HG02798 (cell line): ENCODE results near the gene TXNRD1.
A peak's percentile ranks its signal among the peaks of the same experiment; 100 is the strongest.

ENCODE experiments used
- ATAC-seq: cut with Tn5 transposase; IDR thresholded peaks from one replicate; pipeline ENCODE4 v1.9.1; 2021; ENCODE audit warnings: mild to moderate bottlenecking; ENCODE audit not compliant: unreplicated experiment, poor library complexity

TXNRD1 gene

GRCh38 chr12:104296718-104297117 is 81.1 kb downstream of the TXNRD1 start:
- ATAC-seq = no peak

GRCh38 chr12:104297477-104298113 is 82.0 kb downstream of the TXNRD1 start:
- ATAC-seq = no peak

GRCh38 chr12:104299842-104300481 is 84.4 kb downstream of the TXNRD1 start:
- ATAC-seq = no peak

GRCh38 chr12:104303538-104304151 is 88.1 kb downstream of the TXNRD1 start, which contains the start of gene EID3:
TSS of gene EID3 (plus strand) at chr12:104303739. CDS start at chr12:104303935, 196 bp downstream.
- peak; percentile 93 for ATAC-seq

GRCh38 chr12:104304261-104305009 is 88.9 kb downstream of the TXNRD1 start:
- no peak for ATAC-seq

- no peak for ATAC-seq
Observed at GRCh38 chr12:104305349-104305748, 89.8 kb downstream of the TXNRD1 start.

GRCh38 chr12:104306376-104306775 is 90.8 kb downstream of the TXNRD1 start:
- no peak for ATAC-seq

GRCh38 chr12:104306943-104307654 is 91.5 kb downstream of the TXNRD1 start:
- ATAC-seq = no peak

GRCh38 chr12:104307655-104308000 is 92.0 kb downstream of the TXNRD1 start:
- ATAC-seq = no peak

GRCh38 chr12:104309446-104309993 is 93.9 kb downstream of the TXNRD1 start:
- ATAC-seq = no peak

- ATAC-seq = no peak
Observed at GRCh38 chr12:104310751-104311633, 95.4 kb downstream of the TXNRD1 start.

- ATAC-seq = no peak
Observed at GRCh38 chr12:104312202-104312601, 96.6 kb downstream of the TXNRD1 start.

- no peak for ATAC-seq
Observed at GRCh38 chr12:104312654-104313053, 97.1 kb downstream of the TXNRD1 start.

- no peak for ATAC-seq
Observed at GRCh38 chr12:104313568-104314241, 98.1 kb downstream of the TXNRD1 start.

- no peak for ATAC-seq
Observed at GRCh38 chr12:104314242-104314614, 98.6 kb downstream of the TXNRD1 start.

- ATAC-seq = no peak
Observed at GRCh38 chr12:104315326-104316224, 100.0 kb downstream of the TXNRD1 start.

- ATAC-seq = no peak
Observed at GRCh38 chr12:104316936-104317335, 101.4 kb downstream of the TXNRD1 start.
